HepG2 (cell line): ENCODE measurements around the gene CD70.

Experiments
- CBX1 ChIP-seq: IDR thresholded peaks from one replicate; pipeline ENCODE4 v1.6.1; 2016; ENCODE audit warnings: antibody characterized with exemption, low read depth
- CHD4 ChIP-seq: fragments of 200-600 bp; sonication (generic); IDR thresholded peaks from 2 replicates; pipeline ENCODE4 v1.7.0; 2017; ENCODE audit warnings: mild to moderate bottlenecking, low read length, borderline replicate concordance
- CTCF ChIP-seq: sonication (generic); formaldehyde crosslinking; IDR thresholded peaks from 2 replicates; pipeline ENCODE4 v1.5.0; 2020; ENCODE audit warnings: mild to moderate bottlenecking, missing genetic modification reagents, moderate library complexity
- MZF1 ChIP-seq: sonication (generic); formaldehyde crosslinking; IDR thresholded peaks from 2 replicates; pipeline ENCODE4 v1.8.1; 2023; ENCODE audit warnings: mild to moderate bottlenecking, missing genetic modification reagents, borderline replicate concordance
- TAF1 ChIP-seq: sonication (generic); formaldehyde crosslinking; IDR thresholded peaks from 2 replicates; pipeline ENCODE4 v1.4.0; 2020; ENCODE audit warnings: missing genetic modification reagents
- U2AF1 ChIP-seq: fragments of 200-400 bp; formaldehyde crosslinking; optimal IDR thresholded peaks from 2 replicates; pipeline ENCODE3; 2017; ENCODE audit warnings: mild to moderate bottlenecking, low read depth, low read length
- ZNF530 ChIP-seq: sonication (generic); formaldehyde crosslinking; IDR thresholded peaks from 2 replicates; pipeline ENCODE4 v1.5.0; 2020; ENCODE audit warnings: low read depth, mild to moderate bottlenecking, missing genetic modification reagents
- ZNF609 ChIP-seq: sonication (generic); formaldehyde crosslinking; IDR thresholded peaks from 2 replicates; pipeline ENCODE4 v1.4.0; 2020; ENCODE audit warnings: mild to moderate bottlenecking, missing genetic modification reagents, borderline replicate concordance
- TF ChIP-seq, protein P1 (sequence below): sonication (generic); formaldehyde crosslinking; IDR thresholded peaks from 2 replicates; pipeline ENCODE4 v1.9.0; 2021; ENCODE audit warnings: missing genetic modification reagents, borderline replicate concordance
- TF ChIP-seq, protein P2 (sequence below): IDR thresholded peaks from 2 replicates; pipeline ENCODE4 v1.6.1; 2012; ENCODE audit warnings: low read depth, low read length, improper control_type of control experiment

- no peak for TF ChIP-seq ZNF609
- TF ChIP-seq CHD4: no peak
- TF ChIP-seq U2AF1: no peak
- no peak for TF ChIP-seq ZNF530 (CRISPR knock-in tag)
- TF ChIP-seq TAF1: no peak
- TF ChIP-seq, protein P1, sequence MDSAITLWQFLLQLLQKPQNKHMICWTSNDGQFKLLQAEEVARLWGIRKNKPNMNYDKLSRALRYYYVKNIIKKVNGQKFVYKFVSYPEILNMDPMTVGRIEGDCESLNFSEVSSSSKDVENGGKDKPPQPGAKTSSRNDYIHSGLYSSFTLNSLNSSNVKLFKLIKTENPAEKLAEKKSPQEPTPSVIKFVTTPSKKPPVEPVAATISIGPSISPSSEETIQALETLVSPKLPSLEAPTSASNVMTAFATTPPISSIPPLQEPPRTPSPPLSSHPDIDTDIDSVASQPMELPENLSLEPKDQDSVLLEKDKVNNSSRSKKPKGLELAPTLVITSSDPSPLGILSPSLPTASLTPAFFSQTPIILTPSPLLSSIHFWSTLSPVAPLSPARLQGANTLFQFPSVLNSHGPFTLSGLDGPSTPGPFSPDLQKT (CRISPR knock-in tag): no peak
- TF ChIP-seq CTCF: no peak
- TF ChIP-seq, protein P2, sequence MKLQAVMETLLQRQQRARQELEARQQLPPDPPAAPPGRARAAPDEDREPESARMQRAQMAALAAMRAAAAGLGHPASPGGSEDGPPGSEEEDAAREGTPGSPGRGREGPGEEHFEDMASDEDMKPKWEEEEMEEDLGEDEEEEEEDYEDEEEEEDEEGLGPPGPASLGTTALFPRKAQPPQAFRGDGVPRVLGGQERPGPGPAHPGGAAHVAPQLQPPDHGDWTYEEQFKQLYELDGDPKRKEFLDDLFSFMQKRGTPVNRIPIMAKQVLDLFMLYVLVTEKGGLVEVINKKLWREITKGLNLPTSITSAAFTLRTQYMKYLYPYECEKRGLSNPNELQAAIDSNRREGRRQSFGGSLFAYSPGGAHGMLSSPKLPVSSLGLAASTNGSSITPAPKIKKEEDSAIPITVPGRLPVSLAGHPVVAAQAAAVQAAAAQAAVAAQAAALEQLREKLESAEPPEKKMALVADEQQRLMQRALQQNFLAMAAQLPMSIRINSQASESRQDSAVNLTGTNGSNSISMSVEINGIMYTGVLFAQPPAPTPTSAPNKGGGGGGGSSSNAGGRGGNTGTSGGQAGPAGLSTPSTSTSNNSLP: no peak
- no peak for TF ChIP-seq MZF1
- TF ChIP-seq CBX1: no peak
These were observed 1.2 kb downstream of the CD70 start for GRCh38 chr19:6589711-6590257.
